ENCODE results near the gene SMAD7.

The SMAD7 gene

GRCh38 chr18:48882379-48882778 is 68.4 kb downstream of the SMAD7 start:
- no peak for DNase-seq (ENCODE audit: low read depth)
- no peak overlapping the region for H3K4me3 ChIP-seq (ENCODE audit: control insufficient read depth, low read depth, low read length)
- TF ChIP-seq, protein P1, sequence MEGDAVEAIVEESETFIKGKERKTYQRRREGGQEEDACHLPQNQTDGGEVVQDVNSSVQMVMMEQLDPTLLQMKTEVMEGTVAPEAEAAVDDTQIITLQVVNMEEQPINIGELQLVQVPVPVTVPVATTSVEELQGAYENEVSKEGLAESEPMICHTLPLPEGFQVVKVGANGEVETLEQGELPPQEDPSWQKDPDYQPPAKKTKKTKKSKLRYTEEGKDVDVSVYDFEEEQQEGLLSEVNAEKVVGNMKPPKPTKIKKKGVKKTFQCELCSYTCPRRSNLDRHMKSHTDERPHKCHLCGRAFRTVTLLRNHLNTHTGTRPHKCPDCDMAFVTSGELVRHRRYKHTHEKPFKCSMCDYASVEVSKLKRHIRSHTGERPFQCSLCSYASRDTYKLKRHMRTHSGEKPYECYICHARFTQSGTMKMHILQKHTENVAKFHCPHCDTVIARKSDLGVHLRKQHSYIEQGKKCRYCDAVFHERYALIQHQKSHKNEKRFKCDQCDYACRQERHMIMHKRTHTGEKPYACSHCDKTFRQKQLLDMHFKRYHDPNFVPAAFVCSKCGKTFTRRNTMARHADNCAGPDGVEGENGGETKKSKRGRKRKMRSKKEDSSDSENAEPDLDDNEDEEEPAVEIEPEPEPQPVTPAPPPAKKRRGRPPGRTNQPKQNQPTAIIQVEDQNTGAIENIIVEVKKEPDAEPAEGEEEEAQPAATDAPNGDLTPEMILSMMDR (IDR thresholded peaks at IDR 0.05; ENCODE audit: control insufficient read depth, insufficient read depth, low read depth, low read length, missing control alignments): no peak

DNA sequence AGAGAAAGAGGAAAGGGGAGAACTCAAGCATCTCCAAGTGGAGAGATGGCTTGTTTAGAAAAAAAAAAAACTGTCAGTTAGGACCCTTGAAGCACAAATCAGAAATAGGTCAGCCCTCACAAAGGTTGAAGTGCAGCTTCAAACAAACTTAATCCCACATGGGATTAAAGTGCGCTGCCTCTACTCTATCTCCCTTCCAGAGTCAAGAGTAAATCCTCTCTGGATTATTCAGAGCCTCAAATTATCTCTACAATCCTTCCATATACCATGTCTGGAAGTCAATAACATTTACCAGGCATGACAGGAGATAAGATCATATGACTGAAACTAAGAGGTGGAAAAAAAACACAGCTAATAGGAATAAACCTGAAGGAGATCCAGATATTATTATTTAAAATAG is 69.8 kb downstream of the SMAD7 start:
- TF ChIP-seq, protein P1 (IDR thresholded peaks at IDR 0.05; ENCODE audit: control insufficient read depth, insufficient read depth, low read depth, low read length, missing control alignments): no peak
- DNase-seq (ENCODE audit: low read depth): no peak
- H3K4me3 ChIP-seq (ENCODE audit: control insufficient read depth, low read depth, low read length): no peak overlapping the region

DNA sequence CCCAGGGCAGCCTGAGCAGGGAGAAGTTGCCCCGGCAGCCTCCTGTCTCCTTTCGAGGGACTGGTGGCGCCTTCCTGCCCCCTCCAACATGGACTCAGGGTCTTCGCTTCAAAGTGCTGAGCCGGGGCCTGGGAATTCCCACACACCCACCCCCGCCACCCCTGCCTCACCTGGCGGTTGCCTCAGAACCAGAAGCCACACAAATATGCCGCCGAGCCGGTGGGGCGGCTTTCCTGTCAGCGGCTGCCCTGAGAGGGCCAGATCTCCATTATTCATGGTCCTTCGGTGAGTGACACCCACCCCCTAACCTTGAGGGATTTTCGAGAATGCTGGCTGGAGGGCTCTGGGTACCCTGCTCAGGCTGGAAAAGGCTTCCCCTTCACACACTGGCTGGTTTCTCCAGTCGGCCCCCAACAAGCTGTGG is 71.7 kb downstream of the SMAD7 start:
- no peak overlapping the region for H3K4me3 ChIP-seq (ENCODE audit: control insufficient read depth, low read depth, low read length)
- no peak for DNase-seq (ENCODE audit: low read depth)
- TF ChIP-seq, protein P1 (IDR thresholded peaks at IDR 0.05; ENCODE audit: control insufficient read depth, insufficient read depth, low read depth, low read length, missing control alignments): no peak

GRCh38 chr18:48878471-48878870 is 72.3 kb downstream of the SMAD7 start:
- DNase-seq (ENCODE audit: low read depth): no peak
- no peak overlapping the region for H3K4me3 ChIP-seq (ENCODE audit: control insufficient read depth, low read depth, low read length)
- TF ChIP-seq, protein P1 (IDR thresholded peaks at IDR 0.05; ENCODE audit: control insufficient read depth, insufficient read depth, low read depth, low read length, missing control alignments): no peak

DNA sequence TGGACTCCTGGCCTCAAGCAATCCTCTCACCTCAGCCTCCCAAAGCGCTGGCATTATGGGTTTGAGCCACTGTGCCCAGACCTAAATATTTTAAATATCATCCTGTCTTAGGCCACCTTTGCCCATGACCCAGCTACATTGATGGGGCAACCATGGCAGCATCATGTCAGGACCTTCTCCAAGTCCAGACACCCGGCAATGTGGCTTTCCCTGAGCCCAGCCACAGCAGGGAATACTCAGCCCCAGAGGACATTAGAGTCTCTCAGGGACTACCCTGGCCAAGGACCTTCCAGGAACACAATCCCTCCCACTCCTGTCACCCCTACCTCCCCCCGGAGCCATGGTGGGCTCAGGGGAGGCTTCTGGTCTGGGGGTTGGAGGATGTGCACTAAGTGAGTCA is 72.8 kb downstream of the SMAD7 start:
- TF ChIP-seq, protein P1 (IDR thresholded peaks at IDR 0.05; ENCODE audit: control insufficient read depth, insufficient read depth, low read depth, low read length, missing control alignments): no peak
- no peak overlapping the region for H3K4me3 ChIP-seq (ENCODE audit: control insufficient read depth, low read depth, low read length)
- no peak for DNase-seq (ENCODE audit: low read depth)

GRCh38 chr18:48876590-48876989 is 74.2 kb downstream of the SMAD7 start:
- H3K4me3 ChIP-seq (ENCODE audit: control insufficient read depth, low read depth, low read length): no peak overlapping the region
- no peak for DNase-seq (ENCODE audit: low read depth)
- TF ChIP-seq, protein P1 (IDR thresholded peaks at IDR 0.05; ENCODE audit: control insufficient read depth, insufficient read depth, low read depth, low read length, missing control alignments): no peak

DNA sequence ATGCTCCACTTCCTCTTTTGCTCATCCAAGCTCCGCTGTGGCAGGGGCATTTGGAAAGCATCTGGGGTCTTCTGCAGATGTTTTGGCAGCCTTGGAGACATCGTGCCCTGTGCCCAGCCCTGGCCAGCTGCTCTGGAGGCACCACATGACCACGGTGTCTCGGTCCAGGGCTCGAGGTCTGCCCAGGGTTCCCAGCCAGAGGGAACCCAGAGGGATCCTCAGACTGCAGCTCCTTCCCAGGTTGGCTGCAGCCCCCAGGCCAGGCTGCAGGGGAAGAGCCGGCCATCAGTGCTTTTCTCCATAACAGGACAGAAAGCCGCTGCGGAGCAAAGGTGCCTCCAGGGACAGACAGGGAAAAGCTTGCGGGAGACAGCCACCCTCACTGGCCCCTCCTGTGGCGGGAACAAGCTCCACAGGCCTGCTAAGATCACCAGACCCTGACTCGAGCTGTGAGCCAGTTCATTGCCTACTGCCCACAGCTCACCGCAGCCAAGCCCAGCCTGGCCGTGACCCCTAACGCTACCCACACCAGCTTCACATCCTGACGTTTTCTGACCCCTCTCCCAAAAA is 74.7 kb downstream of the SMAD7 start:
- H3K4me3 ChIP-seq (ENCODE audit: control insufficient read depth, low read depth, low read length): no peak overlapping the region
- DNase-seq (ENCODE audit: low read depth): no peak
- TF ChIP-seq, protein P1 (IDR thresholded peaks at IDR 0.05; ENCODE audit: control insufficient read depth, insufficient read depth, low read depth, low read length, missing control alignments): no peak

Measured in AG09309 (cell line).